ENCODE measurements around the gene DUSP8. TPM values are rescaled to one million over a fixed set of nuclear protein-coding genes. Genes with fewer than 3 reads are reported as not detected.

Gene DUSP8
- total and polyA plus RNA-seq, 2 donors: 0.14 to 2.9 TPM

DNA sequence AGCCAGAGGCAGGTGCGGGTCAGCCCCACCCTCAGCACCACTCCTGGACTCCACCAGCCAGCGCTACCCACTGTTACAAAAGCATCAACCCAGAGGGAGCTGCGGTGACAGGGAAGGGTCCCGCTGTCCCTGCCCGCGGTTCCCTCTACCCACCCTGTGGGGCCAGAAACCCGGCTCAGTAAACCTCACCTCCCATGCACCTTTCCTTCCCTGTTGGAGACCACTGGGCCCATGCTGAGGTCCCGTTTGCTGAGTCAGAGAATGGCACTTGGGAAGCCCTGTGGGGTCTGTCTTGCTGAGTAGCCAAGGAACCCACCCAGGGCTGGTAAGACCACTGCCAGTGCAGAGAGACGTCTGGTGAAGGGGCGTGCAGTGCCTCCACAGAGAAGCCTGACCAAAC, 43.4 kb downstream of the DUSP8 start:
- Histone ChIP-seq H3K4me1 (ENCODE audit: control insufficient read depth in 2 of 2, insufficient read depth in 2 of 2, low read length in 2 of 2) (peaks cover 15 to 23% of the 10 kb centered on the region in 2 donors), H3K27ac (ENCODE audit: low read depth in 1 of 2, low read length in 1 of 2) (no peak overlapping the region), H3K36me3 (ENCODE audit: control insufficient read depth in 2 of 2, insufficient read depth in 2 of 2, low read length in 1 of 2) (peaks cover 6 to 11% of the 10 kb centered on the region in 2 donors), H3K4me3 (ENCODE audit: low read length in 2 of 2) (no peak overlapping the region), H3K9me3 (ENCODE audit: control insufficient read depth in 2 of 2, insufficient read depth in 1 of 2, low read length in 1 of 2) (no peaks in the 10 kb centered on the region), H3K27me3 (ENCODE audit: control insufficient read depth in 2 of 2, insufficient read depth in 1 of 2, low read length in 1 of 2) (no peaks in the 10 kb centered on the region)
- 95% methylated on average over 10 of the region's 10 CpGs for WGBS
- DNase-seq (ENCODE audit: low read depth in 6 of 9, low spot score in 9 of 9): no peak

DNA sequence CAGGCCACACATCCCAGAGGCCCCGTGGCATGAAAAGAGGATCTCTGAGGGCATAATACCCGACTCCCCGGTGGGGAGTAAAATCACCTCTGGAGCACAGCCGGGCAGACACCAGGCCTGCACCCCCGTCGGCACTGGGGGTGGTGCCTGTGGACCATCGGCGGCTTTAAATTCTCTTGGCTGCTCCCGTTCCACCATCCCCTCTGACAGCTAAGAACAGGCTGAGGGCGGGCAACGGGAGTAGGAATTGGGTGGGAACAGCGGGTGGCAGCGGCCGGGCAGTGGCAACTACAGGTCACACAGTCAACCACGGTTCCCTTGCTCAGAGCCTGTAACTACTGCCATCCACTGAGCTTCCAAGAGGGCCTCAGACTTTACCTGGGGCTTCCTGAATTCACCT, 45.3 kb downstream of the DUSP8 start:
- H3K27ac ChIP-seq (ENCODE audit: low read depth in 1 of 2, low read length in 1 of 2): no peak overlapping the region
- peaks cover under 1 to 3% of the 10 kb centered on the region in 2 donors for H3K36me3 ChIP-seq (ENCODE audit: control insufficient read depth in 2 of 2, insufficient read depth in 2 of 2, low read length in 1 of 2)

DNA sequence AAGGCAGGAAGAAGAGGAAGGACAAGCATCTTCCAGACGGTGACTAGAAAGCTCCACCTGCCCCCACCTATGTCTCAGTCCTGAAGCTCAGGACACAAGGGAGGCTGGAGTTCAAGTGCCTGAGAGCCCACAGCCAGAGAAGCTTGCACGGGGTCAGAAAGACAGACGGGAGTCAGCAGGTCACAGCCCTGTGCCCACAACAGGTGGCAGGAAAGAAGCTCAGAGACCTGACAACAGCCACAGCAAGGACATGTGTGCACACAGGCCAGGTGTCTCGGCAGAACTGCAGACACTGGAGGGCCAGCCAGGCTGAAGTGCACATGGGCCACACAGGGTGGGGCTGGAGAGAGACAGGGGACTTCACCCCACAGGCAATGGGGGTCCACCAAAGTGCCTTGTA, 48.3 kb downstream of the DUSP8 start:
- 4% methylated on average over 4 of the region's 4 CpGs for WGBS
- Histone ChIP-seq H3K36me3 (ENCODE audit: control insufficient read depth in 2 of 2, insufficient read depth in 2 of 2, low read length in 1 of 2) (no peaks in the 10 kb centered on the region), H3K4me3 (ENCODE audit: low read length in 2 of 2) (peak overlapping the region in 1 of 2 donors; percentile 22), H3K9me3 (ENCODE audit: control insufficient read depth in 2 of 2, insufficient read depth in 1 of 2, low read length in 1 of 2) (peaks cover 2 to 4% of the 10 kb centered on the region in 2 donors), H3K27me3 (ENCODE audit: control insufficient read depth in 2 of 2, insufficient read depth in 1 of 2, low read length in 1 of 2) (no peaks in the 10 kb centered on the region), H3K27ac (ENCODE audit: low read depth in 1 of 2, low read length in 1 of 2) (peak overlapping the region; percentile 55 to 74), H3K4me1 (ENCODE audit: control insufficient read depth in 2 of 2, insufficient read depth in 2 of 2, low read length in 2 of 2) (peaks cover 31 to 43% of the 10 kb centered on the region in 2 donors)
- DNase-seq (ENCODE audit: low read depth in 6 of 9, low spot score in 9 of 9): peak in 6 of 9 donors; percentile 34 to 83 (median 58)

More for the DNA sequence above, 45.3 kb downstream of the DUSP8 start:
- 96% methylated on average over 15 of the region's 15 CpGs for whole genome bisulfite sequencing
- Histone ChIP-seq H3K9me3 (ENCODE audit: control insufficient read depth in 2 of 2, insufficient read depth in 1 of 2, low read length in 1 of 2) (peaks cover 0 to 2% of the 10 kb centered on the region in 2 donors), H3K27me3 (ENCODE audit: control insufficient read depth in 2 of 2, insufficient read depth in 1 of 2, low read length in 1 of 2) (no peaks in the 10 kb centered on the region), H3K4me3 (ENCODE audit: low read length in 2 of 2) (no peak overlapping the region), H3K4me1 (ENCODE audit: control insufficient read depth in 2 of 2, insufficient read depth in 2 of 2, low read length in 2 of 2) (peaks cover 27 to 31% of the 10 kb centered on the region in 2 donors)
- DNase-seq (ENCODE audit: low read depth in 6 of 9, low spot score in 9 of 9): no peak

DNA sequence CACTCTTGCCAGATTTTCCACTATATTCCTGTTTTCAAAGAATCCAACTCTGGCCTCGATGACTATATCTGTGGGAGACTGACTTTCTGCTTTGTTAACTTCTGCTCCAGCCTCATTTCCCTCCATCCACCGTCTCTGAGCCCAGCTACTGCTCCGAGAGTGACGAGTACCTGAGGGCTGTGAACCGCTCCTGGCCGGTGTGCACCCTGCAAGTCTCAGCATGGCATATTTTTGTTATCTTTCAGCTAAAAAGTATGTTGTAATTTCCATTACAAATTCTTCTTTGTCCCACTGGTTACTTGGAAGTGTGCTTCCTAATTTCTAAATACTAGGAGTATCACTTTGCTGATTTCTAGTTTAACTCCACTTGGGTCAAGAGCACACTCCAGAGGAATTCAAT, 49.0 kb downstream of the DUSP8 start:
- H3K9me3 ChIP-seq (ENCODE audit: control insufficient read depth in 2 of 2, insufficient read depth in 1 of 2, low read length in 1 of 2): peaks cover 2 to 4% of the 10 kb centered on the region in 2 donors
- WGBS: 93% methylated on average over 6 of the region's 6 CpGs
- DNase-seq (ENCODE audit: low read depth in 6 of 9, low spot score in 9 of 9): no peak
- H3K27me3 ChIP-seq (ENCODE audit: control insufficient read depth in 2 of 2, insufficient read depth in 1 of 2, low read length in 1 of 2): no peaks in the 10 kb centered on the region
- H3K4me3 ChIP-seq (ENCODE audit: low read length in 2 of 2): no peak overlapping the region
- H3K27ac ChIP-seq (ENCODE audit: low read depth in 1 of 2, low read length in 1 of 2): peak overlapping the region in 1 of 2 donors; percentile 10
- H3K36me3 ChIP-seq (ENCODE audit: control insufficient read depth in 2 of 2, insufficient read depth in 2 of 2, low read length in 1 of 2): no peaks in the 10 kb centered on the region
- peaks cover 31 to 43% of the 10 kb centered on the region in 2 donors for H3K4me1 ChIP-seq (ENCODE audit: control insufficient read depth in 2 of 2, insufficient read depth in 2 of 2, low read length in 2 of 2)

DNA sequence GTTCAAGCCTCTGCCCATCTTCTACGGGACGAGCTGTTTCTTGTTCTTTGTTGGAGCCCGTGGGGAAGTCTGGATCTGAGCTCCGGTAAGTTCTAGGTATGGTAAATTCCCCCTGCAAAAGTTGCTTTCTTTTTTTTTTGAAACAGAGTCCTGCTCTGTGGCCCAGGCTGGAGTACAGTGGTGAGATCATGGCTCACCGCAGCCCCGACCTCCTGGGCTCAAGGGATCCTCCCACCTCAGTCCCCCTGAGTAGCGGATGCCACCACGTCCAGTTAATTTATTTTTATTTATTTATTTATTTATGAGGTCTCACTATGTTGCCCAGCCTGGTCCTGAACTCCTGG, 50.0 kb downstream of the DUSP8 start:
- DNase-seq (ENCODE audit: low read depth in 6 of 9, low spot score in 9 of 9): no peak
- Histone ChIP-seq H3K9me3 (ENCODE audit: control insufficient read depth in 2 of 2, insufficient read depth in 1 of 2, low read length in 1 of 2) (peaks cover 2 to 4% of the 10 kb centered on the region in 2 donors), H3K27ac (ENCODE audit: low read depth in 1 of 2, low read length in 1 of 2) (no peak overlapping the region), H3K27me3 (ENCODE audit: control insufficient read depth in 2 of 2, insufficient read depth in 1 of 2, low read length in 1 of 2) (no peaks in the 10 kb centered on the region), H3K4me3 (ENCODE audit: low read length in 2 of 2) (no peak overlapping the region), H3K36me3 (ENCODE audit: control insufficient read depth in 2 of 2, insufficient read depth in 2 of 2, low read length in 1 of 2) (no peaks in the 10 kb centered on the region), H3K4me1 (ENCODE audit: control insufficient read depth in 2 of 2, insufficient read depth in 2 of 2, low read length in 2 of 2) (peaks cover 31 to 43% of the 10 kb centered on the region in 2 donors)
- WGBS: 95% methylated on average over 8 of the region's 8 CpGs

DNA sequence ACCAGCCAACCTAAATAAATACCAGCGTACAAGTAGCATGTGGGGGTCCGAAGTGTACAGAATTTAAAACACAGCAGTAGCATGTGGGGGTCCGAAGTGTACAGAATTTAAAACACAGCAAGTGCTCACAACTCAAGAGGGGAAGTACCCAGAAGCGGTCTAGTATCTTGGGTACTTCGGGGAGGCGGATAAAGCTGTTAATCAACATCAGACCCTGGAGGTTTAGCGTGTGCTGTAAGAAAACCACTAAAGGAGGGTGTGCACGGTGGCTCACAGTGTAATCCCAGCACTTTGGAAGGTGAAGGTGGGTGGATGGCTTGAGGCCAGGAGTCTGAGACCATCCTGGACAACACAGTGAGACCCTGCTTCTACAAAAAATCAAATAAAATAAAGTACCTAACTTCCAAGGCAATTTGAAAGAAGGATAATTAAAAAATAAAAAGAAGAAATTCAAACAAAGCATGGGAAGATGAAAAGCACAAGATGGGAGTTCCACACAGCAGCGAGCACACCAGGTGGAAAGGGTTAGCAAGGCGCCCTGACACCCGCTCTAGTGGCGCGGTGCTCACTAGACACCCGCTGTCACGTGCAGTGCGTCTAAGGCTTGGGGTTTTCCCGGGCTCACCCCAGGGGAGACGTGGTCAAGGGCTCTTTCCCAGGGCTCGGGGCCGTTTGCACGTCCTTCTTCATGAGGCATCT, 50.5 kb downstream of the DUSP8 start:
- H3K36me3 ChIP-seq (ENCODE audit: control insufficient read depth in 2 of 2, insufficient read depth in 2 of 2, low read length in 1 of 2): no peaks in the 10 kb centered on the region
- DNase-seq (ENCODE audit: low read depth in 6 of 9, low spot score in 9 of 9): peak in 1 of 9 donors; percentile 33
- peaks cover 2 to 4% of the 10 kb centered on the region in 2 donors for H3K9me3 ChIP-seq (ENCODE audit: control insufficient read depth in 2 of 2, insufficient read depth in 1 of 2, low read length in 1 of 2)
- peak overlapping the region in 1 of 2 donors; percentile 21 for H3K27ac ChIP-seq (ENCODE audit: low read depth in 1 of 2, low read length in 1 of 2)
- peaks cover 31 to 43% of the 10 kb centered on the region in 2 donors for H3K4me1 ChIP-seq (ENCODE audit: control insufficient read depth in 2 of 2, insufficient read depth in 2 of 2, low read length in 2 of 2)
- 87% methylated on average over 21 of the region's 21 CpGs for WGBS
- no peak overlapping the region for H3K4me3 ChIP-seq (ENCODE audit: low read length in 2 of 2)
- H3K27me3 ChIP-seq (ENCODE audit: control insufficient read depth in 2 of 2, insufficient read depth in 1 of 2, low read length in 1 of 2): no peaks in the 10 kb centered on the region

DNA sequence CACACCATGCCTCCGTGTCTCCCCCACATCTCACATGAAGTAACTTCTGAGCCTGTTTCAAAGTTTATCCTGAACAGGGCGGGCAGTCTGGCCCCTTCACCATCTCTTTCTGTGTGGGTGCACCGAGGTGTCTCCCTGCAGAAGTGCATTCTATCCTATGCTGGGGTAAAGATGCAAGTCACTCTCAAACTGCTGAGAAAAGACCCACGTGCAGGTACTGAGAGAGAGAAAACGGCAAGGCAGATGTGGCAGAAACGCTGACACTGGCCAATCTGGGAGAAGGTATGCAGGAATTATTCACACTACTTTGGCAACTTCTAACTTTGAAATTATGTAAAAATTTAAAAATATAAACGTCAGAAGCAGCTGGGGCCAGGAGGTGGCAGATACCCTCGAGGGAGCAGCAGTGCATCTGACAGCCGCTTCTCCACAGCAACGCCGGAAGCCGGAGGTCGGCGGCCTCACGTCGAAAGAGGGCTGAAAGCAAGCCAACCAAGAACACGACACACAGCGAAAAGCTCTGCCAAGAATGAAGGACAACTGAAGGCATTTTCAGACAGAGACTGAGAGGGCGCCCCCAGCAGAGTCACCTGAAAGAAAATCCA, 51.3 kb downstream of the DUSP8 start:
- H3K9me3 ChIP-seq (ENCODE audit: control insufficient read depth in 2 of 2, insufficient read depth in 1 of 2, low read length in 1 of 2): peaks cover 2 to 4% of the 10 kb centered on the region in 2 donors
- 91% methylated on average over 19 of the region's 19 CpGs for WGBS
- H3K4me3 ChIP-seq (ENCODE audit: low read length in 2 of 2): no peak overlapping the region
- no peaks in the 10 kb centered on the region for H3K36me3 ChIP-seq (ENCODE audit: control insufficient read depth in 2 of 2, insufficient read depth in 2 of 2, low read length in 1 of 2)
- no peak for DNase-seq (ENCODE audit: low read depth in 6 of 9, low spot score in 9 of 9)
- H3K27me3 ChIP-seq (ENCODE audit: control insufficient read depth in 2 of 2, insufficient read depth in 1 of 2, low read length in 1 of 2): no peaks in the 10 kb centered on the region
- H3K27ac ChIP-seq (ENCODE audit: low read depth in 1 of 2, low read length in 1 of 2): no peak overlapping the region
- H3K4me1 ChIP-seq (ENCODE audit: control insufficient read depth in 2 of 2, insufficient read depth in 2 of 2, low read length in 2 of 2): peaks cover 32 to 44% of the 10 kb centered on the region in 2 donors

DNA sequence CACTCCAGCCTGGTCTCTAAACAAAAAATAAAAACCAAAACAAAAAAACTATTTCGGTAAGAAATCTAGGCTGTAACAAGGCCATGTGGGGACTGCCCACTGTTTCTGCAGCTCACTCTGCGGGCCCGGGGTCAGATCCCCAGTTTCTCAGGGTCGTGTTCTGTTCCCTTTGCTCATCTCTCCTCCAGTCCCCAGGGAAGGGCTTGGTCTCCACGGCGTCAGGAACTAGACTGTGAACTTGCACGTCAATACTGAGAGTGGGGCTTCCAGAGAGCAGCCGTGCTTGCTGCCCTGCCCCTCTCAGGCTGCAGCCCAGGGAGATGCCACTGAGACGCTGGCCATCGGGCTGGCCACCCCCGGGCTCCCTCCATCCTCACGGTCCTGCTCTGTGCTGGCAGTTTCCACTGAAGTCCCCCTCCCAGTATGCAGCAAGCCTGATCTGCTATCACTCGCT, 51.8 kb downstream of the DUSP8 start:
- Histone ChIP-seq H3K9me3 (ENCODE audit: control insufficient read depth in 2 of 2, insufficient read depth in 1 of 2, low read length in 1 of 2) (peaks cover 2 to 4% of the 10 kb centered on the region in 2 donors), H3K27ac (ENCODE audit: low read depth in 1 of 2, low read length in 1 of 2) (no peak overlapping the region), H3K27me3 (ENCODE audit: control insufficient read depth in 2 of 2, insufficient read depth in 1 of 2, low read length in 1 of 2) (no peaks in the 10 kb centered on the region), H3K4me3 (ENCODE audit: low read length in 2 of 2) (no peak overlapping the region), H3K4me1 (ENCODE audit: control insufficient read depth in 2 of 2, insufficient read depth in 2 of 2, low read length in 2 of 2) (peaks cover 32 to 49% of the 10 kb centered on the region in 2 donors), H3K36me3 (ENCODE audit: control insufficient read depth in 2 of 2, insufficient read depth in 2 of 2, low read length in 1 of 2) (no peaks in the 10 kb centered on the region)
- 95% methylated on average over 13 of the region's 13 CpGs for WGBS
- no peak for DNase-seq (ENCODE audit: low read depth in 6 of 9, low spot score in 9 of 9)

All from thymus (tissue), 11 donors.